ENCODE results near the gene ZNF217.
"Not testable (repeated sequence)": the region's sequence is repeated elsewhere in the genome, so short reads cannot be mapped to it uniquely, and the experiment has no call there.

The ZNF217 gene

GRCh38 chr20:53555081-53555480, 38.6 kb downstream of the ZNF217 start:
- TF ChIP-seq CTCF (IDR thresholded peaks at IDR 0.05; ENCODE audit: low read depth, low read length, missing control alignments): no peak
- H3K4me3 ChIP-seq (replicated peaks; ENCODE audit: low read depth, low read length): no peak overlapping the region
- DNase-seq (ENCODE audit: extremely low read depth, low read depth): no peak

- H3K4me3 ChIP-seq (replicated peaks; ENCODE audit: low read depth, low read length); DNase-seq (ENCODE audit: extremely low read depth, low read depth): not testable (repeated sequence)
Observed at GRCh38 chr20:53552572-53552893, 41.1 kb downstream of the ZNF217 start.

- H3K4me3 ChIP-seq (replicated peaks; ENCODE audit: low read depth, low read length); DNase-seq (ENCODE audit: extremely low read depth, low read depth): not testable (repeated sequence)
Observed at GRCh38 chr20:53551719-53552571, 41.7 kb downstream of the ZNF217 start.

GRCh38 chr20:53550280-53551187, 43.1 kb downstream of the ZNF217 start:
- H3K4me3 ChIP-seq (replicated peaks; ENCODE audit: low read depth, low read length): no peak overlapping the region
- no peak for DNase-seq (ENCODE audit: extremely low read depth, low read depth)
- TF ChIP-seq CTCF (IDR thresholded peaks at IDR 0.05; ENCODE audit: low read depth, low read length, missing control alignments): no peak

GRCh38 chr20:53547664-53548239, 45.9 kb downstream of the ZNF217 start:
- H3K4me3 ChIP-seq (replicated peaks; ENCODE audit: low read depth, low read length): no peak overlapping the region
- peak; percentile 30 for DNase-seq (ENCODE audit: extremely low read depth, low read depth)
- TF ChIP-seq CTCF (IDR thresholded peaks at IDR 0.05; ENCODE audit: low read depth, low read length, missing control alignments): peak; percentile 70

- no peak for TF ChIP-seq CTCF (IDR thresholded peaks at IDR 0.05; ENCODE audit: low read depth, low read length, missing control alignments)
- H3K4me3 ChIP-seq (replicated peaks; ENCODE audit: low read depth, low read length): no peak overlapping the region
- no peak for DNase-seq (ENCODE audit: extremely low read depth, low read depth)
Observed at GRCh38 chr20:53539516-53539915, 54.1 kb downstream of the ZNF217 start.

- DNase-seq (ENCODE audit: extremely low read depth, low read depth); H3K4me3 ChIP-seq (replicated peaks; ENCODE audit: low read depth, low read length): not testable (repeated sequence)
Observed at GRCh38 chr20:53536382-53536781, 57.3 kb downstream of the ZNF217 start.

- H3K4me3 ChIP-seq (replicated peaks; ENCODE audit: low read depth, low read length): no peak overlapping the region
- no peak for DNase-seq (ENCODE audit: extremely low read depth, low read depth)
- no peak for TF ChIP-seq CTCF (IDR thresholded peaks at IDR 0.05; ENCODE audit: low read depth, low read length, missing control alignments)
Observed at GRCh38 chr20:53535878-53536277, 57.8 kb downstream of the ZNF217 start.
